ENCODE results near the gene DNAI1.

DNAI1 gene

DNA sequence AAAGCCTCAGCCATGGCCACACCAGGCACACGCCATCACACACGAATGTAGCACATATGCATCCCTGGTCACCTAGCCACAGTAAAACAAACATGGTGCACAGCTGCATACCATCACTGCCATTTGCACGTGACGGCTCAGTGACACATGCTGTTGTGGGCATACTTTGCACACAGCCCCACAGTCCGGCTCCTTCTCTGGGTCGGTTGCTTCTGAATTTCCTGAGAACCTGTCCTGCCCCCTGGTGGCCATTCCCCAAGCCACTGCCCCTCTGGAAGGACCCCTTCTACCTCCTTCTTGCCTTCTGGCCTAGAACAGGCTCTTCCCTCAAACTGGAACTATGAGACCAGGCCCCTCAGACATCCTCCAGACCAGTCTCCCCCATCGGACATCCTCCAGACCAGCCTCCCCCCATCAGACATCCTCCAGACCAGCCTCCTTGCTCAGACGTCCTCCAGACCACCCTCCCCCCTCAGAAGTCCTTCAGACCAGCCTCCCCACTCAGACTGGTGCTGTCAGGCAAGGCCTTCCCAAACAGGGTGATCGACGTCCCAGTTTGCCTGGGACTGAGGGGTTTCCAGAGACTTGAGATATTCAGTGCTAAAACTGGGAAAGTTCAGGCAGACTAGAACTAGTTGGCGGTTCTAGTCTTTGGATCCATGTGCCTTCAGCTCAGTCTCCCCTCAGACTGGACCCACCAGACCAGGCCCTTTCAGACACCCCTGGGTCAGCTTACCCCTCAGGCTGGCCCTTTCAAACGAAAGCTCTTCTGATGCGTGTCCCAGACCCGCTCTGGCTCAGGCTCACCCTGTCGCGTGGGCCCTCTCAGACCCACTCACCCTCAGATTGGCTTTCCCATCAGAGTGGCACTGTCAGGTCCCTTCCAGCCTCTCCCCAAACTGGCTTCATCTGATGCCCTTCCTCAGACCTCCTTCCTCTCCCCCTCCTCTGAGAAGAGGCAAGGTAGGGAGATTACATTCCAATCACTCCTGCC lies 88.5 kb downstream of the DNAI1 start:
- peak; percentile 73 for DNase-seq

GRCh38 chr9:34547960-34548611 lies 89.5 kb downstream of the DNAI1 start:
- no peak for DNase-seq

GRCh38 chr9:34549407-34549732 lies 90.8 kb downstream of the DNAI1 start:
- no peak for DNase-seq

GRCh38 chr9:34550016-34550680 lies 91.5 kb downstream of the DNAI1 start:
- DNase-seq = no peak

- DNase-seq = no peak
These were observed 92.2 kb downstream of the DNAI1 start for GRCh38 chr9:34550681-34551270.

GRCh38 chr9:34551751-34552605 lies 93.4 kb downstream of the DNAI1 start:
- DNase-seq = no peak

DNA sequence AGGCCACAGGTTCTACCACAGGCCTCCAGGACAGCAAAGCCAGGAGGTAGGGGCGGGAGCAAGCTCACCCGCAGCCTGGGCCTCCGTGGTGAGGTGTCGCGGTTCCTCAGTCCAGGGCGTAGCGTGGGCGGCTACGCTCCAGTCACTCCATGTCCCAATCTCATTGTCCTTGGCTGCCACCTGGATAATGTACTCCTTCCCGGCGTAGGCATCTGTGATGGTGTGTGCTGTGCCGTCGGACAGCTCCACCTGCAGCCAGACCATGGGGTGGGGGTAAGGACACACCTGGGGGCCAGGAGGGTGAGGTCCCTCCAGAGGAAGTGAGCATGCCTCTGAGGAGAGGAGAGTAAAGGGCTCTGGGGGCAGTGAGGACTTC lies 94.0 kb downstream of the DNAI1 start:
- no peak for DNase-seq

DNA sequence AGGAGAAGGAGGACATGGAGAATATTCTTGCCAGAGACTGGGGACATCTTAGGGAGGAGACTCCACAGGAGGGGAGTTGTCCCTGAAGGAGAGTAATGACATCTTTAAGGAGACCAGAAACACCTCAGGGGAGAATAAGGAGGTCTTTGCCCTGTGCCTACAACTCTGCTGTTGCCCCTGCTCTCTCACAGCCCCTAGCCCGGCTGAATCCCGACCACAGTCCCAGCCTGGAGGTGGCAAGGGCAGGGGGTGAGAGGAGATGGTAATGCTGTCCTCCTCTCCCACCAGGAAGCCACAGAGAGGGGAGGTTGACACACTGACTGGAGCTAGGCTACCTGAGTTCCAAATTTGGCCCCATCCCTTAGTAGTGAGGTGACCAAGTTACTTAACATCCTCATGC lies 94.4 kb downstream of the DNAI1 start:
- no peak for DNase-seq

DNA sequence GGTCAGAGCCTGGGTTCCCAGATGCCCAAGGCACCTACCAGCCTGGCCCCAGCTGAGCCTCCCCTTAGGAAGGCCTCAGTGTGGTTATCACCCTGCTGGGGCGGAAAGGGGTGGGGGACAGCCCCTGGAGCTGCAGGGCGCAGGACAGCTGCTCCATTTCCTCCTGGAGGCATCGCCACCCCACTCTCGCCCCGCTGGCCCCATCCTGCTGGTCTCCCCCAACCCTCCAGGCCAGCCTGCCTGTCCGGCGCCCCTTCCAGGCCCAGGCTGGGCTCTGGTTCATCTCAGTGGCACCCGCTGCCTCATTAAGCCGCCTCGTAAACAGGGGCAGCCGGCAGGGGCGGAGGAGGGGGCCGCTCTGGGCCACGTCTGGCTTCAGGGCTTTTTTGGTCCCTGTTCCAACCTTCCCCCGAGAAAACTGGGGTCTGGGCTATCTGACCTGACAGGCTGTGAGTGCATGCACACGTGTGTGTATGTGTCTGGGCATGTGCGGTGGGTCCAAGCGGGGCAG lies 95.0 kb downstream of the DNAI1 start:
- DNase-seq = no peak

- DNase-seq = no peak
These were observed 95.8 kb downstream of the DNAI1 start for GRCh38 chr9:34554211-34555001.

DNA sequence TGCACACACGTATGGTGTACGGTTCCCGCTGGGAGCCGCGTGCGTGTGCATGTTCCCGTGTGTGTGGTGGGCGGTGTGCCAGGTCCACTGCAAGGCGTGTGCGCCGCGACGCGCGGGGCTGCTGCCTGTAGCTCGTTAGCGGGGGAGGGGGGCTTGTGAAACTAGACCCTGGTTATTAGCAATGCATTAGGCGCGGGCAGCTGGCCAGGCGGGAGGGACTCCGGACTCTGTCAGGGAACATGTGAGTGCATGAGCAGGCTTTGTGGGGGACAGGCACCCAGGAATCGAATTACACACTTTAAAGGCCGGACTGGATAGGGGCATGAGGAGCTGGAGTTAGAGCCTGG lies 96.4 kb downstream of the DNAI1 start:
- no peak for DNase-seq

- no peak for DNase-seq
These were observed 96.9 kb downstream of the DNAI1 start for GRCh38 chr9:34555500-34555899.

DNA sequence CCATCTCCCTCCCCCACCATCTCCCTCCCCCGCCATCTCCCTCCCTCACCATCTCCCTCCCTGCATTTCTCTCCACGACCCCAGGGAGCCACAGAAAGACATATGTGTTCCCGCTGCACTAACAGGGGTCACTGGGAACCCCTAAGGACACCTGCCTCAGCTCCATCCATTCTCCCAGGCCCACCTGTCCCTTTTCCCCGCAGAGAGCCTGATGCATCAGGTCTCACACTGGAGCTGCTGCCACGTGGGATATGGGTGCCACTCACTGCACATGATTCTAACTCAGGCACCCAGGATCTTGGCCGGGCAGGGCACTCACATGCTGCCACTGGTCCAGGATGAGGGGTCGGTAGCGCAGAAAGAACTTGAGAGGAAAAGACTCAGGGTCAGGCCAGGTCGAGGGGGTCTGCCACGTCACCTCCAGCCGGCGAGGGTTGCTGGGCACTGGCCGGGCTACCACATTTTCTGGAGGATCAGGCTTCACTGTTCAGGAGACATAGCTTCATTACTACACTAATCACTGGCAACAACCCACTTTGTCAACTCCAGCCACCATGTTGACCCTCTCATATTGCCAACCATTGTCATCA lies 97.4 kb downstream of the DNAI1 start:
- DNase-seq = no peak

DNA sequence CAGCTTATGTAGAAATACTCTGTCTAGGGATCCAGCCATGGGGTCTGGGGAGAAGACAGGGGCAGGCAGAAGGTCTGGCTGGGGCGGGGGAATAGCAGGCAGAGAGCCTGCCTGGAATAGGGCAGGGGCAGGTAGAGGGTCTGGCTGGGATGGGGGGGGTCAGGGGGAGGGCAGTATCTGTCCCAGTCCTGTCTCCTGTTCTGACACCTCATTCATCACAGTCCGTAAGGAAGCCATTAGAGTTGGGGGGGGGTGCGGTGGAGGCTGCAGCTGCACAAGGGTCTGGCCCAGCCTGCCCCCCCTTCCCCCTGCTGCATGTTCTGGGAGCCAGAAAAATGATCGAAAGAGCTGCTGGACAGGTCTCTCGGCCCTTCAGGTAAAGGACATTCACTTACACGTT lies 98.3 kb downstream of the DNAI1 start:
- DNase-seq = no peak

GRCh38 chr9:34557426-34558321 lies 99.1 kb downstream of the DNAI1 start:
- no peak for DNase-seq

DNA sequence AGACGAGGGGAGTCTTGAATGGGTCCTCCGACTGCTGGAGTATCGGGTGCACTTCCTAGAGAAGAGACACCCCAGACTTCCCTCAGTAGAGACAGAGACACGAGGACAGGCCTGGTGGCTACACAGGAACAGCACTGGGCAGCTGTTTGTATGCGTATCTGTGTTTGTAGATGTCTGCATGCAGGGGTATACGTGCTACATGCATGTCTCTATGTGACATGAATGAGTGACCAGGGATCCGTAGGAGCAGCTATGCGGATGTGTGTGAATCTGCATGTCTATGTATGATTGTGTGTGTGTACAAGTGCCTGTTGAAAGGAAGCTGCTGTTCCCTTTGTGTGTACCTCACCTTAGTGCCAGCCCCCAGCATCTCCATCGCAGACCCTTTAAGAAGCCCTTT lies 99.8 kb downstream of the DNAI1 start:
- no peak for DNase-seq

DNA sequence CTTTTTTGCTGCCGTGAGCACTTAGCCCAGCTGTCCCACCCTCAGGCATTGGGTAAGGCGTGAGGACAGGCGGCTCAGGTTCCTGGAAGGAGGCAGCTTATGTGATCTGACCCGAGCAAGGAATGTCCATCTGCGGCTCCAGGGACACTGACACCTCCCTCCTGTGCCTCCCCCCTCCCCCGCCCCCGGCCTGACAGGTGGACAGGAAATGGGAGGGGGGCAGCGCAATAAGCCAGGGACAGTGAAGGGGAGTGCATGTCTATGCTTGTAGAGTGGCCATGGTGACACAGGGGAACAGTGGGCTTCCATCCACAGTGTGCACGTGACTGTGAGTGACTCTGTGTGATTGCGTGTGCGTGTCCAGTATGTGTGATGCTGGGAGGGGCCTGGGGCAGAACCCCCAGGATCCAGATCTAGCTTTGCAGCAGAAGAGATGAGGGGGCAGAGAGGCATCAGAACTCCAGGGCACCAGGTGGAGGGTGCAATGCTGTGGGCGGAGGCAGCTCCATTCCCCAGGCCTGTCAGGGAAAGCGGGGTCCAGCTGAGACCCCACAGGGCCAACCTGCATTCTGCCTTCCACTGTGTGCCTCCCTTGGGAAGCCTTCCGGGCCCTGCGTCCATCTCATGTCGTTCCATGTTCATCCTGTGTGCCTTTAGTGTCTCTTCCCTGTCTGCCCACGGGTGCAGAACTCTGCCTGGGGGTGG lies 100.5 kb downstream of the DNAI1 start:
- DNase-seq = no peak

DNA sequence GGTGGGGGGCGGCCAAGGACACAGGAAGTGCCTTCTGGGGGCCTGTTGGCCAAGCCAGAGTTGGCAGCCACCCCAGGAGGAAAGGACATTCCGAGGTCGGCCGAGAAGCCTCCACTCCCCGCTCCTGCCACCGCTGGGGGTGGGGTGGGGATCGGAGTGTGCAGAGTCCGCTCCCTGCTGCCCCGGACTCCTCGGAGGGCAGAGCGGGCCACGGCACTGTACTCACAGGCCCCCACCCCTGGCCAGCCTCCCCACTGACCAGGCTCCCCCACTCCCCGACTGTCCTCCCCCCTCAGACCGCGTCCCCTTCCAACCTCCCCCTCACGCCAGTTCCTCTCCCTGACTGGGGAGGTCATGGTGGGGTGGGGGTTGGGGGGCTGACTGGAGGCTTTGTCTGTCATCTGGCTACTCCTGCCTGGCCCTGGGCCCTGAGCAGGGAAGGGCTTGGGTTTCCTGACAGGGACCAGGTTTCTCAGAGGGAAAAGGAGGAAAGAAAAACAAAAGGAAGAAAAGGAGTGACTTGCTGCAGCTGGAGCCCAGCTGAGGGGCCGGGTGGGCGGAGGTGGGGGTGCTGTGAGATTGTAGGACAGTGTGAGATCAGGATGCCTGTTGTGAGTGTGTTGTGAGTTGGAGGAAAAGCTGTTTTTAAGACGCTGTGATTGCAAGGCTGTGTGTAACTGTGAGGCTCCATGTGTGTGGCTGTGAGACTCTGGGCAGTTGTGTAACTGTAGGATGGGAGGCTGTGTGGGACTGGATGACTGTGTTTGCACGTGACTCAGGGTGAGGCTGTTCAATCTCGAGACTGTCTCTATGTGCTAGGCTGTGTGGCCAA lies 101.2 kb downstream of the DNAI1 start:
- DNase-seq = no peak
